ENCODE data around the gene PHYKPL.

The PHYKPL gene

GRCh38 chr5:178222292-178222691 is 10.3 kb downstream of the PHYKPL start:
- DNase-seq (ENCODE audit: low read depth): no peak

DNA sequence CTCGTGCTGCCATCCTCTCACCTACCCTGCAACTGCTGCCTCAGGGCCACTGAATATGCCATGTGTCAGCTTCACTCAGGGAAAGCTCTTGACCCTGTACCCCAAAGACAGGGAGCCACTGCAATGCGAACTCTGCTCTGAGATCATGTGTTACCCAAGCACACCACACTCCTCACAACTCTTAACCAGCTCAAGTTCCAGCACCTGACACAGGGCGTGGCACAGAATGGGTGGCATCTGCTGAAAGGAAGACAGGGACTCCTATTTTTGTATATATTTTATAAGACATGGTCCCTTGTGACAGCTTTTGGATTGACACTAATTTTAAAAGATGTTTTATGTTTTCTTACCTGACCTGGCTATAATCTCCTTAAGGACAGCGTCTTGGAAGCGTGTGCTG is 10.7 kb downstream of the PHYKPL start:
- DNase-seq (ENCODE audit: low read depth): no peak

DNA sequence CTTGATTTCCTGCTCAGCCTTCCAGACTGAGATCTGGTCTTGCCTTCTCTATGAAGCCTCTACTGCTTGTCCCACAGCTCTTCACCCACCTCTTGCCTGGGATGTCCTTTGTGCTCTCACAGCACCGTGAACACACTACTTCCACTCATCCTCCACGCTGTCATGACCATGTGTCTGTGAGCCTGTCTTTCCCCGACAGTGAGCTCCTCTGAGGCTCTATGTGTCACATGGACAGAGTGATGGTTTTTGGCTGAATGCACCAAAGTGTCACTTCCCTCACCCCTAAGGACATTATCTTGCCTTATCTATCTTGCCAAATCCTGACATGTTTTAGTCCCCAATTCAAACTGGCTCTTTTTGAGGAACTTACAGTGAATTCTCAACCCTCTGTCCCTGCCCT is 11.3 kb downstream of the PHYKPL start:
- no peak for DNase-seq (ENCODE audit: low read depth)

GRCh38 chr5:178218827-178219226 is 13.8 kb downstream of the PHYKPL start:
- DNase-seq (ENCODE audit: low read depth): no peak

GRCh38 chr5:178218237-178218776 is 14.3 kb downstream of the PHYKPL start:
- DNase-seq (ENCODE audit: low read depth): no peak

DNA sequence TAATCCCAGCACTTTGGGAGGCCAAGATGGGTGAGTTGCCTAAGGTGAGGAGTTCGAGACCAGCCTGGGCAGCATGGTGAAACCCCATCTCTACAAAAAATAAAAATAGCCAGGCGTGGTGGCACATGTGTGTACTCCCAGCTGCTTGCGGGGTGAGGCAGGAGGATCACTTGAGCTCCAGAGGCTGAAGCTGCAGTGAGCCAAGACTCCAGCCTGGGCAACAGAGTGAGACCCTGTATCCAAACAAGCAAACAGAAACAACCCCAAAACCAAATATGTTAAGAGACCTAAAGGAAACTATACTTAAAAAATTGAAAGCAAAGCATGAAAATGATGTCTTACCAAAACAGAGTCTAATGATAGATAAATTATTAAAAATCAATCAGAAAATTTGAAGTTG is 15.8 kb downstream of the PHYKPL start:
- DNase-seq (ENCODE audit: low read depth): no peak

GRCh38 chr5:178216088-178216534 is 16.5 kb downstream of the PHYKPL start:
- no peak for DNase-seq (ENCODE audit: low read depth)

DNA sequence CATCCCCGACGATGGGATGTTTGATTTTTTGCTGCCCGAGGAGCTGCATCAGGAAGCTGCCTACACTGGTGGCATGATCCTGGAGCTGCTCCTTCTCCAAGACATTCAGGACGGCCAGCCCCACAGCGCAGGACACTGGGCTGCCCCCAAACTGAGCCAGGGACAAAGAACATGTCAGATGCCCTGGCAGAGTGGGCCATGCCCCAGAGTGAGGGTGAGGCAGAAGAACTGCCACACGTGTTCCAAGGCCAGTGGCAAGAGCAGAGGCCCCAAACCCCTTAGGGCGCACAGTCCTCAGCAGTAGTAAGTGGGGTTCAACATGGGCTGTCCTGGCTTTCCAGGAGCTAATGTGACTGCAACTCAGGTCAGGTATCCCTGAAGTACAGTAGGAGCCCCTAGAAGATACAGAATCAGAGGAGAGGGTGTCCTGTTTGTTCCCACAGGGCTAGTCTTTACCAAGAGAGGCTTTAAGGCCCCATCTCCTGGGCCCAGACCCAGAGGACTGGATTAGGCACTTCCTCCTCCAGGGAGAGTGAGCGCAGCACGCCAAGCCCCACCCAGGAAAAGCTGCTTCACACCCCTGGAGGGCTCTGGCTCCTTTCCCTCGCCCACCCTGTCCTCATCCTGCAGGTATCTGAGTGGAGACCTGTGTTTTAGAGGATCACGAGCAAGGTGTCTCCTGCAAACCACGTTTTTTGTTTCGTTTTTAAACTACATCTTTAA is 17.2 kb downstream of the PHYKPL start:
- no peak for DNase-seq (ENCODE audit: low read depth)

DNA sequence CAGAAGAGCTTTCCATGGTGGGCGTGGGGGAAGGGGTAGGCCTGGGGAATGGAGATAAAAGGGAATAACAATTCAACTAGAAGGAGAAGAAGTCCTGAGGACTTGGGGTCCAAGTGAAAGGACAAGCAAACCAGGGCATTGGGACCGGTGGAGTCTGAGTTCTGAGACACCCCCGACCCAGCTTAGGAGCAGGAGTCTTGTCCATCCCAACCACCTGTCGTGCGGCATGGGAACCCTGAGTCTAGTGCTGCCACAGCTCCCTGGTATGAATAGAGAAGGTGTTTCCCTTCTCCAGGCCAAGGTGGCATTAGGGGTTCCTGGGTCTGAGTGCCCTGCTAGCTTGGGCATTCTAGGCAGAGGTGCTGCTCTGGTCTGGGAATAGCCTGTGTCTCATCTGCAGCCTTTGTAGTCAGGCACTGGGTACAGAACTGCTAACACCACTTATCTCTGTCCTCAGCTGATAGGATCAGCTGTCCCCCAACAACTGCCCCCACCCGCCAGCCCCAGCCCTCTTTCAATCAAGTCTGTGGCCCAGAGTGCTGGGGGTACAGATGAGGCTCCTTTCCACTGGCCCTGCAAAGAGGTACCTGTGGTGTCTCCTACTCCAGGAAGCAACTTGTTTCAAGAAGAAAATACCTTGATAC is 18.3 kb downstream of the PHYKPL start:
- DNase-seq (ENCODE audit: low read depth): no peak

GRCh38 chr5:178213748-178214151 is 18.9 kb downstream of the PHYKPL start:
- DNase-seq (ENCODE audit: low read depth): no peak

- no peak for DNase-seq (ENCODE audit: low read depth)
Observed at GRCh38 chr5:178213003-178213461, 19.6 kb downstream of the PHYKPL start.

DNA sequence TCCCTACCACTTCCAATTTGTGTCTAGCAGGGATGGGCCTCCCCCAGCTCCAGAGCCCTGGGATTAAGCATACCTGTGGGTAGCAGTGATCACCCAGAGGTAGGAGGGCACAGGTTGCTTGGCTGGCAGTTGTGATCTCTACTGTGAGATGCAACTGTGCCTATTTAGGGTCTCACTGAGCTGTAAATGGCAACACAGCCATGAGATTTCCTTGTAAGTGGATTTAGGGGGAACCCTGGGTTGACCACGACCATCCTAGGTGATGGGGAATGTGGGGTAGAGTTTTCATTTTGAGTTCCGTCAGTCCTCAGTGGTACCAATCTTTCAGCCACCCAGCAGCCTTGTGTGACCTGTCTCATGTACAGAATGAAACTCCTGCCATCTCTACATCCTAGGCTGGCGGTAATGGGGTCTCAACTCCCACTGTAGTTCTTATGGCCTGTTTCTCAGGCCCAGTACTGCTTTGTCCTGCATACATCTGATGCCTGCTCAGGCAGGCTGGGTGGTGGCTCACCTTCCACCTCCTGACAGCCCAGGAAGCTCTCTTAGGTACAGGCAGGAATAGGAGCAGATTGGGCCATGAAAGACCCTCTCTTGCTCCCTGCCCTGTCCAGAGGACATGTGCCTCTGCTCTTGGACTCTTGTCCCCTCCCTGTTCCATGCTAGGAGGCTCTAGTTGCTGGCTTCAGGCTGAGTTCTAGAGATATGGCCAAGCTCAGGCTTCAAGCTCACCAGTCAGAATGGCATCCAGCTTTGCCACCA is 20.2 kb downstream of the PHYKPL start:
- no peak for DNase-seq (ENCODE audit: low read depth)

- DNase-seq (ENCODE audit: low read depth): no peak
Observed at GRCh38 chr5:178211095-178212048, 21.2 kb downstream of the PHYKPL start.

DNA sequence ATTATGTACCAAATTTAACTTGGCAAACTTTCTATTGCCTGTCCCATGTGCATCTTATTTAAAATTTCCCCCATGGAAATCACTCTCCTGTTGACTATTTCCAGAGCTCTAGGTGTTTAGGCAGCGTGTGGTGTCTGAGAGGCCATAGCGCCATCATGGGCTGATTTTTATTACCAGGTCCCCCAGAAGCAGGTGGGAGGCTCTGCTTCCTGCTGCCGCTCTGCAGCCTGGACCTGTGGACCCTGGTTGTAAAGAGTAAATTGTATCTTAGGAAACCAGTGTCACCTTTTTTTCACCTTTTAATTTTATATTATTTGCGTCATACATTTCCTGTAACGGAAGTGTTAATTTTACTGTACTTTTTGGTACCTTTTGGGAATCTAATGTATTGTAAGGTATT is 21.9 kb downstream of the PHYKPL start:
- DNase-seq (ENCODE audit: low read depth): no peak

GRCh38 chr5:178210073-178210535 is 22.5 kb downstream of the PHYKPL start:
- DNase-seq (ENCODE audit: low read depth): no peak

- no peak for DNase-seq (ENCODE audit: low read depth)
Observed at GRCh38 chr5:178209334-178210072, 23.1 kb downstream of the PHYKPL start.

DNA sequence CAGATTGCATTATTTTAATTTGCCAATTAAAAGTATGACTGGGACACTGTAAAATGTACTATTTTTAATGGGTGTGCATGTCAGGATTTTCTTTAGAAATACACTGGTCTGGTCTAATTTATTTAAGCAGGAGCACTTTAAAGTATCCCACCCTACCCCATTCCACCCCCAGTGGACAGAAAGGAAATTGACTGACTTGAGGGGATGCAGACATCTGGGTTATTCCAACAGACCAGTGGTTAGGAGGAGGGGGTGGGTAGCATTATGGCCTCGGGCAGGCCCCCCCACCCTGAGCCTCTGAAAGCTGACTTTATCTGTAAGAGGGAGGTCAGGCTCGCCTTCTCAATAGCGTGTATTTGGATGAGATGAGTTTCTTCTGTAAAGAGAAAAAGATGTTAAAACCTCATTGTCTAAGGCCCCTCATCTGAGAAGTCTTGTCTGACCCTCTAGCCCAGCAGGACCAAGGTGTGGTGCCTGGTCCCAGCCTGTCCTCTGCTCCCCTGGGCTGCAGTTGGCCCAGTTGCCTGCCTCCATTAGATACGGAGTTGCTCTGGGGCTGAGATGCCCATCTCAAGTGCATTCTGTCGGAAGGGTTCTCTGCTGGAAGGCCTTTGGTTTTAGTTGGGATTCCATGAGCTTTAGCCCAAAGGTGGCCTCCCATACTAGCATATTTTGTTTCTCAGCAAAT is 23.9 kb downstream of the PHYKPL start:
- DNase-seq (ENCODE audit: low read depth): no peak

- no peak for DNase-seq (ENCODE audit: low read depth)
Observed at GRCh38 chr5:178207917-178208280, 24.7 kb downstream of the PHYKPL start.

GRCh38 chr5:178207183-178207916 is 25.3 kb downstream of the PHYKPL start:
- no peak for DNase-seq (ENCODE audit: low read depth)
